ENCODE results near the gene EMC1.
"Not testable (repeated sequence)": the region's sequence is repeated elsewhere in the genome, so short reads cannot be mapped to it uniquely, and the experiment has no call there.

EMC1 gene

GRCh38 chr1:19229828-19230325 lies 21.4 kb downstream of the EMC1 start:
- no peak for DNase-seq (ENCODE audit: extremely low read depth, low read depth)
- TF ChIP-seq, protein P1, sequence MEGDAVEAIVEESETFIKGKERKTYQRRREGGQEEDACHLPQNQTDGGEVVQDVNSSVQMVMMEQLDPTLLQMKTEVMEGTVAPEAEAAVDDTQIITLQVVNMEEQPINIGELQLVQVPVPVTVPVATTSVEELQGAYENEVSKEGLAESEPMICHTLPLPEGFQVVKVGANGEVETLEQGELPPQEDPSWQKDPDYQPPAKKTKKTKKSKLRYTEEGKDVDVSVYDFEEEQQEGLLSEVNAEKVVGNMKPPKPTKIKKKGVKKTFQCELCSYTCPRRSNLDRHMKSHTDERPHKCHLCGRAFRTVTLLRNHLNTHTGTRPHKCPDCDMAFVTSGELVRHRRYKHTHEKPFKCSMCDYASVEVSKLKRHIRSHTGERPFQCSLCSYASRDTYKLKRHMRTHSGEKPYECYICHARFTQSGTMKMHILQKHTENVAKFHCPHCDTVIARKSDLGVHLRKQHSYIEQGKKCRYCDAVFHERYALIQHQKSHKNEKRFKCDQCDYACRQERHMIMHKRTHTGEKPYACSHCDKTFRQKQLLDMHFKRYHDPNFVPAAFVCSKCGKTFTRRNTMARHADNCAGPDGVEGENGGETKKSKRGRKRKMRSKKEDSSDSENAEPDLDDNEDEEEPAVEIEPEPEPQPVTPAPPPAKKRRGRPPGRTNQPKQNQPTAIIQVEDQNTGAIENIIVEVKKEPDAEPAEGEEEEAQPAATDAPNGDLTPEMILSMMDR (IDR thresholded peaks at IDR 0.05; ENCODE audit: low read depth, low read length), result no peak

DNA sequence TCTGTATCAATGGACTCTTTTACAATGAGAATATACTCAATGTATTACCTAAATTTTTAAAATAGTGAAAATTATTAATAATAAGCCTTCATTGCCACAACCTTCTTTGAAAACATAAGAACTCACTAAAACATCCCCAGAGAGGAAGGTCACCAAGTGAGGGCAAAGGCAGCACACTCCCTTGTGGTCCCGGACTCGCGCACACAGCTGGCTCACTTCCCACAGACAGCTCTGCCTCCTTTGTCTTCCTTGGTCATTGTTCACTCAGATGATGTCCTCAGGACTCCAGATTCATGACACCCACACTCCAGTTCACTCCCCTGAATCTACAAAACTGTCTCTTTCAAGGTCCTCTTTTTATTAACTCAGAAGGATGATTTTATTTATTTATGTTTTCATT lies 22.1 kb downstream of the EMC1 start:
- no peak for DNase-seq (ENCODE audit: extremely low read depth, low read depth)
- TF ChIP-seq, protein P1 (IDR thresholded peaks at IDR 0.05; ENCODE audit: low read depth, low read length), result no peak

- TF ChIP-seq, protein P1 (IDR thresholded peaks at IDR 0.05; ENCODE audit: low read depth, low read length), result no peak
- DNase-seq (ENCODE audit: extremely low read depth, low read depth), result no peak
Observed at GRCh38 chr1:19222979-19223824, 28.1 kb downstream of the EMC1 start.

DNA sequence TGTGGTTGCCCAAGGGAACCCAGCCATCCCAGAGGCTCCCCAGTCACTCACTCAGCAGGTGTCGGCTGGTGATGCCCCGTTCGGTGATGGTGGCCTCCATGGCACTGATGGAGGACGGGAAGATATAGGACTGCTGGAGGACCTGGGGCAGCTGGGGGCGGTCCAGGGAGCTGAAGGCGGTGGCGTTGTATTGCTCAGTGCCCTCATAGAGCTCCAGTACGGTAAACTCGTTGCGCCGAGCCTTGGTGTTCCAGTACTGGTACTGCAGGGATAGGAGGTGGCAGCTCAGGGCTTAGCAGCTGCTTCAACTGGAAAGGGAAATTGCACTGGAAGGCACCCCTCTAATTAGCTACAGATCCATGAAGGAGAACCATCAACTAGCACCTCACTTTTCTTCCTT lies 28.8 kb downstream of the EMC1 start:
- TF ChIP-seq, protein P1 (IDR thresholded peaks at IDR 0.05; ENCODE audit: low read depth, low read length), result no peak
- no peak for DNase-seq (ENCODE audit: extremely low read depth, low read depth)

DNA sequence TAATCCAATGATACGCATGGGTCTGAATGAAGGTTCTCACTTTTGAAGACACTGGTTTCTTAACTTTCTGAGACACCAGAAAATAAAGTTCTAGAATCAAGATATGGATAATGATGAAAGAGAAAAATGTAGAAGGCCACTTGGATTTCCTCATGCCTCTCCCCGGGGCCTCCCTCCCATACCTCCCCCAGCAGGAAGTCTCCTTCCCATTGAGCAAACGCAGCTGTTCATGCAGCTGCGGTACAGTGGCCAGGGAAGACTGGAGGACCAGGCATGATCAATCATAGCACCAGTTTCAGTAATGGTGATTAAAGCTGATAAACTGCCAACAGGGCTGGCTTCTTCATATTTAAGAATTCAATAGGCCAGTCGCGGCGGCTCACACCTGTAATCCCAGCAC lies 30.3 kb downstream of the EMC1 start:
- TF ChIP-seq, protein P1 (IDR thresholded peaks at IDR 0.05; ENCODE audit: low read depth, low read length), result no peak
- DNase-seq (ENCODE audit: extremely low read depth, low read depth), result no peak

DNA sequence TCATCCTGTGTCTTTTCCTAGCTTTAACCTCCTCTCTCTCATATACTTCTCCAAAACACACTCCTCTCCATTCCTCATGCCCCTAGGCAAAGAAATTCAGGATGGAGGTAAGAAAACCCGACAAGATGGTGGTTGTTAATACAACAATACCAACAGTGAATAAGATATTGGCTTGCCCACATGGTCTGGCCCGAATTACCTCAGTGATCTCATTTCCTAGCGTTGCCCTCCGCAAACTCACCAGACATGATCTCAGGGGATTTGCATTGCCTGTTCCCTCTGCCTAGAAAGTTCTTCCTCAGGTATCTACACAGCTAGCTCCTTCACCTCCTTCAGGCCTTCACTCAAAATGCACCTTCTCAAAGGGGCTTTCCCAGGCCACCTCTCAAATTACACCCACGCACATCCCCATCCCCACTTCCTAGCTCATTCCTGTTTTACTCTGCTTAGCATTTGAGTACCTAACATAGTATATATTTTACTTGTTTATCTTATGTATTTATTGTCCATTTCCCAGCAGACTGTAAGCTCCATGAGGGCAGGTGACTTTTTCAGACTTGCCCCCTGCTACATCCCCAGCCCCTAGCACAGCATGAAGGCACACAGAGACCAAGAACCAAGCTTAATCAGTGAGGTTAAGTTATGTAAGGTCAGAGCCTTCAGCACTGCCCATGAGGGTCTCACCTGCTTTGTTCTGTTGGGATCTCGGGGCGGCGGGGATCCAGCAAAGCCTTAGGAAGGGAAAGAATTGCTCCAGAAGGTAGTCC lies 31.1 kb downstream of the EMC1 start:
- no peak for DNase-seq (ENCODE audit: extremely low read depth, low read depth)
- TF ChIP-seq, protein P1 (IDR thresholded peaks at IDR 0.05; ENCODE audit: low read depth, low read length), result no peak

DNA sequence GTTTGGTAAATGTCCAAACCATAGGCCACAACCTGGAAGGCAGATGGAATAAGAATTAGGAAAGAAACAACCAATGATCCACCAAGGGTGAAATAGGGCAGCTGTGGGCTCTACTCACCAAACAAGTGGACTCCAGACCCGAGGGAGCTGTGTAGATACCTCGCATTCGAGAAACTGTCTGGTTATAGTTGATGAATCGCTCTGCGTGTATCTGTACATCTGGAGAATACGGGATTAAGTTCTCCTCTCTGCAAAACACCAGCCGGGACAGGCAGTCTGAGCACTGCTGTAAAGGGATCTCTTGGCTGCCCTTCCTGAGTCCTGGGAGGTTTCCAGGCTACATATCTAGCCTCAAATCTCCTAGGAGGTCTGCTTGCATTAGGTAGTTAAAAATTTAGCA lies 31.9 kb downstream of the EMC1 start:
- TF ChIP-seq, protein P1 (IDR thresholded peaks at IDR 0.05; ENCODE audit: low read depth, low read length), result no peak
- no peak for DNase-seq (ENCODE audit: extremely low read depth, low read depth)

GRCh38 chr1:19216585-19216984 lies 34.7 kb downstream of the EMC1 start:
- not testable (repeated sequence) for DNase-seq (ENCODE audit: extremely low read depth, low read depth)
